Posterior vena cava (tissue), 2 donors: Measurements from ENCODE around the gene ACTG1. TPM values are rescaled to one million over a fixed set of nuclear protein-coding genes. Genes with fewer than 3 reads are reported as not detected.

Experiments used
- DNase-seq: peaks from one replicate; pipeline ENCODE4 v3.0.0-alpha.2; 2020; ENCODE audit warnings: low spot score
- intact Hi-C, 2 donors: fragments of 100-400 bp; cut with DNase I; formaldehyde crosslinking; loops; one replicate each; pipeline versions ENCODE4 v1.14.1 to v1.14.2; 2022 to 2023
- long read RNA-seq, 2 donors: library from polyadenylated mRNA; unstranded; transcript quantifications; one replicate each; pipeline ENCODE4 v2.0.0, GENCODE V29; 2020 to 2021
- total RNA-seq, 2 donors: library from RNA; stranded (reverse); fragmentation: NEBNext Ultra II Directional; extraction: Animal tissue kit (Norgen Biotek cat#: 25700); gene quantifications; one replicate each; pipeline ENCODE4 v1.2.1, GENCODE V29; 2021
- donor health status: DM: yes; HTN: yes; CAD: no.
- donor health status: DM: yes; HTN: yes; CAD: no.

ACTG1 gene
- 1,000 to 10,000 TPM; 1,410 to 1,809 TPM for total RNA-seq
- long read RNA-seq, donor 1, transcript ACTG1-206 (6 exons, 1,919 nt) = major isoform, 888 of 1,098 reads
- long read RNA-seq, donor 1, transcript ACTG1-207 (3 exons, 1,678 nt) = minor isoform, 41 of 1,098 reads
- long read RNA-seq, donor 1, transcript ACTG1-212 (4 exons, 1,698 nt) = minor isoform, 46 of 1,098 reads
- long read RNA-seq, donor 1, transcript ACTG1-210 (5 exons, 2,256 nt) = minor isoform, 24 of 1,098 reads
- long read RNA-seq, donor 1, partial matches to known transcripts = 18 of 1,098 reads
- long read RNA-seq, donor 1, other reads (novel, unspliced or antisense) = 57 of 1,098 reads
- long read RNA-seq, donor 2, transcript ACTG1-205 (7 exons, 1,168 nt) = minor isoform, 44 of 2,577 reads
- long read RNA-seq, donor 2, transcript ACTG1-214 (7 exons, 1,720 nt) = minor isoform, 138 of 2,577 reads
- long read RNA-seq, donor 2, transcript ACTG1-210 (5 exons, 2,256 nt) = minor isoform, 41 of 2,577 reads
- long read RNA-seq, donor 2, transcript ACTG1-206 (6 exons, 1,919 nt) = major isoform, 2,157 of 2,577 reads
- long read RNA-seq, donor 2, partial matches to known transcripts = 27 of 2,577 reads
- long read RNA-seq, donor 2, other reads (novel, unspliced or antisense) = 89 of 2,577 reads

DNA sequence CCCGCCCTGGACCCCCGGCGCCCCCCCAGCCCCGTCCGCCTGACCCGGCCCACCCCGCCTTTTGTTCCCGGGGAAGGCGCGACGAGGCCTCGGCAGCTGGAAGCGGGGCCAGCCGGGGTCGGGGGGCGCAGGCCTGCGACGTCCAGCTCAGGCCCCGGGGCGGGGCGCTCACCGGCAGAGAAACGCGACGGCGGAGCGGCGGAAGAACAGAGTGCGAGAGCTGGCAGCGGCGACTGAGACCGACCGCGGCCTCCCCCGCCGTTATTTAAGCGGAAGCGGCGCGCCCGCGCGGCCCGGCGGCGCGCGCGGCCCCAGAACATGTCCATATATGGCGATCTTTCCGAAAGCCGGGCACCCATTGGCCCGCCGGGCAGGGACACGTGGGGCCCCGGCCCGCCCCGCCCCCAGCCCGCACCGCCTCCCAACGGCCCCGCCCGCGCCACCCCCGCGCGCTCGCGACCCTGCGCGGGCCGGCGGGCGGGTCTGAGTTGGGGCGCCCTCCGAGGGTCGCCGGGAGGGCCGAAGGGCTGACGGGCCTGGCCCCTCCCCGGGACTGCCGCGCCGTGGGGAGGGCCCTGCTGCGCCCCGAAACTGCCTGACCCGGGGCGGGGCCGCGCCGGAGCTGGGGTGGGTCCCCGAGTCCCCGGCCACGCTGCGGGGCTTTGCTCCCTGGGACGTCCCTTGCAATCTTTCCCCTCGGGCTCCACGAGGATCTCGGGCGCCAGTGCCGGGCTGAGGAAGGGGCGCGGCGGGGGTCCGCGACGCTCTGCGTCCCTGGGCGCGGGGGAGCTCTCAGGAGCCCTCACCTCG lies at the start of gene ACTG1:
TSS of gene ACTG1 (minus strand) at position 238 of the 810 bp plus-strand sequence. CDS start 445 bp downstream, outside the sequence.
- intact Hi-C loops = no loop called here
- DNase-seq = peak; percentile 98

DNA sequence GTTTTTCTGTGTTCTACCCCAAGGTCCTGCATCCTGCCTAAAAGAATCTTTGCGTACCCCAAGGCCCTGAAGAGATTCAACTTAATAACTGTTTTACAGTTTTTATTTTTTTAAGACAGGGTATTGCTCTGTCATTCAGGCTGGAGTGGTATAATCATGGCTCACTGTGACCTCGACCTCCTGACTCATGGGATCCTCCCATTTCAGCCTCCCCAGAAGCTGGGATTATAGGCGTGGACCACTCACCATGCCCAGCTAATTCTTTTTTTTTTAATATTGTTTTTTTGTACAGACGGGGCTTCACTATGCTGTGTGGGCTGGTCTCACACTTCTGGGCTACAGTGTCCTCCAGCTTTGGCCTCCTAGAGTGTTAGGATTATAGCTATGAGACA lies 48.9 kb upstream of the ACTG1 start:
- intact Hi-C loops = no loop called here

DNA sequence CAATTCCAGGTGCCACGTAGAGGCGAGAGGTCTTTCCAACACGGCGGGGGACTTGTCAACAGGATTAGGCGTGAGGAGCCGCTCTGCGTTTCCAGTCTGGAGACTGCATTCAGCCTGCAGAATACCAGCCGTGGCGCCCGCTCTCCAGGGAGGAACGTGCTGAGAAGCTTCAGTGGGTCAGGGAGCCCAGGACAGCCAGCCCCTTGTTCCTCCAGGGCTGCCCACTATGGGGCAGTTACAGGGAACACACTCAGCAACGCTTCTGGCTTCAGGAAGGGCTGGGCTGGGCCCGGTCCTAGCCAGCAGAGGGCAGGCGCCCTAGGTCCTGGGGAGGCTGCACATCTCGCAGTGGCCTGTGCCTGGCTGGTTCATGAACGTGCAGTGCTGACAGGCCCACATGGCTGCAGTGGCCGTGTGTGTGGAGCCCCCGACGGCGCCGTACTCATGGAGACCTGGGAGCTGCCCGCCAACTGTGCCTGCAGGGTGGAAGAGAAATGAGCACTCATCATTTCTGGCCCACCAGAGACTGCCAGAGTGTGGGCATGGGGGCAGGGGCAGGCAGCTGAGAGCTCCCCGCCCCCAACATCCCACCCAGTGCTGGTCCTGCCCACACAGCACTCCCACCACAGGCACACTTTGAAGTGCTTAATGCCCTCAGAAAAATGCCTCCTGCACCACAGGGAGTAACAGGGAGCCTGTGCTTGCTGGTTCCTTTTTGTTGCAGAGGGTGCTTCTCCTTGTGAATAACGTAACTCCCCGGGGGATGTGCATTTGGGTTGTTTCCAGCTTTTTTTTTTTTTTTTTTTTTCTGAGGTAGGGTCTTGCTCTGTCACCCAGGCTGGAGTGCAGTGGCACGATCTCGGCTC lies 46.6 kb upstream of the ACTG1 start:
- intact Hi-C loops = loop anchor here in 1 of 2 donors (5.0 kb wide), 1 partner anchor 43 kb away; no protein-coding TSS in a partner anchor

More for the DNA sequence above, 48.9 kb upstream of the ACTG1 start:
- DNase-seq = no peak

DNA sequence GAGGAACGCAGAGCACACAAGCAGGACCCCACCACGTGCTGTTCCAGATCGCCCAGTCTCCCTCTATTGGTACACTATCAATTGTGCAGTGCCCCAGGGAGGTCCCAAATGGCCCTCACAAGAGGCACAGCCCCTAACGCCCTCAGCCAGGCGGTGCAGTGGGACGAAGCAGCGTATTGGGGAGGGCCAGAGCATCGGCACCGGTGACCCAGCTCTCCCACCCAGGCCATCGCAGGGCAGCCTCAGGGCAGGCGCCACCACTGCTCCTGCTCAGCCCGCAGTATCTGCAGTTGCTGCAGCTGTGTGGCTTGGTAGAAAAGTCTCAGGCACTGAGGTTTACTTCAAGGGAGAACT lies 45.5 kb upstream of the ACTG1 start:
- intact Hi-C loops = loop anchor here in 1 of 2 donors (5.0 kb wide), 1 partner anchor 44 kb away; no protein-coding TSS in a partner anchor
- DNase-seq = no peak

More for the DNA sequence above, 46.6 kb upstream of the ACTG1 start:
- no peak for DNase-seq

DNA sequence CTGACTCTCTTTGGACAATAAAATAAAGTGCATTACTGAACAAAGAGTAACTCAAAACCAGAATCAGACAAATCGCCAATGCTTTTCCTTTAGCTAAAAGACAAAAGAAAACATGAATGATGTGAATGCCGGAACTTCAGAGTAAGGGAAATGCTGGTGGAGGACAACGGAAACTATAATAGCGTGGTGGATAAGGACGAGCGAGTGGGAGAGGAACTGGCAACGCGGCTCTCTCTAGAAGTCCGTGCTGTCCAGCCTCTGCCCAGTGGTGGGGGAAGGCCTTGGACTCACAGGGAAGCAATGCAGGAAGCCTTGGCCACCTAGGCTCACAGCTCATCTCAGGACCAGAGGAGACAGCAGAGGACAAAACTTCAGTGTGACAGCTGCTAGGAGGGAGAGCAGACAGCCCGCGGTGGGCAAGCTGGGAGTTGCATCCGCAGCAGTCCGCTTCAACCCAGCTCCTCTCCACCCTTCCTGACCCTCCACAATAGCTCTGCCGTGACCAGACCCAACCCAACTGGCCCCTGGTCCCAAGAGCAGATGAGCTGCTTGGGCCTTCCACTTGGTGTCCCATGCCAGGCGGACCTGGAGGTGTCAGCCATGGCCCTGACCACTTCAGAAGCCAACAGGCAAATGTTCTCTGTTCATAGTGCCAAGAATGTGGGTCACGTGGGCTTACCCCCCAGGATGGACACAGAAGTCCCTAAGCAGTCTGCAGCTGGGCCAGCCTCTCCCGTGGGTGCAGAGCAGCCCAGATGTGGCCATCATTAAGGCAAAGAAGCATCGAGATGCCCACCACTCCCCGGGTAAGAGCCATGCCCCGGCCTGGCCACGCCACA lies 44.9 kb upstream of the ACTG1 start:
- intact Hi-C loops = loop anchor here in 1 of 2 donors (5.0 kb wide), 1 partner anchor 45 kb away; no protein-coding TSS in a partner anchor
- no peak for DNase-seq

DNA sequence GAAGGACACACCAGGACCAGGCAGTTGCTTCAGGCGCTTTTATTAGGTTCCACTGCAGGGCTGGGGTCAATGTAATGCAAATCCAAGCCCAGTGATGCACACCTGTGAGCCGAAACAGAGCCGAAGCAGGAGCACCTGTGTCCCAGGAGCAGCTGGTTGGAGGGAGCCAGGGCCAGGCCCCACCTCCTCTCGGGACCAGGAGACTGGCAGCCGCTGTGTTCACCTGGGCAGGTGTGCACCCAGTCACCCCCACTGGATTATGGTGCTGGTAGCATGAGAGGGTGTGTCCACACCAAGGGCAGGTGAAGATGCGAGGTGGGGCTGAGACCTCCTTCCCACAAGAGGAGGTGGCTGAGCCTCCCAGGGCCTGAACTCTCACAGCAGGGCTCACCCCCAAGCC lies 44.3 kb upstream of the ACTG1 start:
- intact Hi-C loops = loop anchor here in 1 of 2 donors (5.0 kb wide), 1 partner anchor 45 kb away; no protein-coding TSS in a partner anchor
- no peak for DNase-seq

DNA sequence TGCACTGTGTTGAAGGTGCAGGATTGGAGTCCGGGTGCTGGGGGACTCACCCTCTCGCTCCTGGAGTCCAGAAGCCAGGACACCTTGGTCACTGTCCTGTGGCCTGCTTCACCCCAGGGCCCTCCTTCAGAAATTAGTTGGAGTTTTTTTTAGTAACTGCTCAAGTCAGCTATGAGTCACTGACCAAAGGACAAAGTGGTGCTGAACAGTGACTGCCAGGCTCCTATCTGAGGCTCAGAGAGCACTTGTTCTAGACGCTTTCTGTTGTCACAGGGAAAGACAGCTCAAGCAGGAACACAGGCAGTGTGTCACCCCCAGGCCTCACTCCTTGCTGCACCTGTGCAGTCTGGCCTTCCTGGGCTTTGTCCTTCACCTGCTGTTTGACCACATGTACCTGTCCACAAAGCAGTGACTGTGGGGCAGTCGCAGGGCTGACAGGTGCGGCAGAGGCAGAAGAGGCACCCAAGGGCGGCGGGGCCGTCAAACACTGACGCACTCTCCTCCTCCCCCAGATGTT lies 43.6 kb upstream of the ACTG1 start:
- no peak for DNase-seq
- intact Hi-C loops = loop anchor here in 1 of 2 donors (5.0 kb wide), 1 partner anchor 46 kb away; no protein-coding TSS in a partner anchor

DNA sequence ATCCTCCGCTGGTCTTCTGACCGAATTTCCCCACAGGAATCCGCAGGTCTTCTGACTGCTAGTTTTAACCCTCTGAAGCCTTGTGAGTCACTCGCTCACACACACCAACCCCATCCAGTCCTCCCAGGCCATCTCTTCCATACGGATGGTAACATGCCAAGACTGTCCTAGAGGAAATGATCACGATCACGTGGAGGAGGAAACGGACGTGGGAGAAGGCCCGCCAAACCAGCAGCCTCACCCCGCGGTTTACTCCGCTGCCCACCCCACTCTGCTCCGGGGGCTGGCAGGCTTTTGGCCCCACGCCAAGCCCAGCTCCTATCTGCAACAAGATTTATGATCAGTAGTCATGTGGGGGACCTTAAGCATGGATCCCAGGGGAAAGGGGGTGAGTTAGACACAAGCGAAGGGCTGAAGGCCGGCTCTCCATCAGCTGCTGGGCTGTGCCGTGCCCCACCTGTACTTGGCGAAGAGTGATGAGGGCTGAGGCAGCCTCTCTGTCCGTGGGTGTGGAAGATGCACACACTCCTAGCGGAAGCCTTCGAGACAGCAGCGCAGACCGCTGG lies 41.1 kb upstream of the ACTG1 start:
- no peak for DNase-seq
- intact Hi-C loops = no loop called here

DNA sequence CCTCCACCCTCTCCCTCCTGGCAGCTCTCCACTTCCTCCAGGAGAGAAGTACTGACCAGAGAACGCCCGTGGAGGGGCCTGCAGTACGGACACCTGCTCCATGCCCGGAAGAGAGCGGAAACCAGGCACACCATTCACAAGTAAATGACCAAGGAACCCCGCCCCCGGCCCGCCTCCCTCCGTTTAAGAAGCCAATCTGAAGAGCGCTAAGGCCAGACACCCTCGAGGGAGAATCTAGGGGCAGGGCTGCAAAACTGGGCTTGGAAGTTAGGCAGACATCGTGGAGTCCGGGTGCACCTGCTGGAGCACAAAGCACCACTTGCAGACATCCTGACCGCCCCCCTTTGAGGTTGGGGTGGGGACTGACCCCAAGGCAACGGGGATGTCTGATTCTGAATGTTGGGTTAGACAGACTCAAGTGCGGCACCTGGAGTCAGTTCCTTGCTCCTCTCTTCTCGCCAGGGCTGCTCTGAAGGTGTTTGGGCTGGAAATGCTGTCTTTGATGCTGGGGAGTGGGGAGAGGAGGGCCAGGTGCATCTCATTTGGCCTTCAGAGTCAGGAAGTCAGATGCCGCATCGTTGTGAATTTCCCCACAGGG lies 40.5 kb upstream of the ACTG1 start:
- peak; percentile 91 for DNase-seq
- intact Hi-C loops = no loop called here

DNA sequence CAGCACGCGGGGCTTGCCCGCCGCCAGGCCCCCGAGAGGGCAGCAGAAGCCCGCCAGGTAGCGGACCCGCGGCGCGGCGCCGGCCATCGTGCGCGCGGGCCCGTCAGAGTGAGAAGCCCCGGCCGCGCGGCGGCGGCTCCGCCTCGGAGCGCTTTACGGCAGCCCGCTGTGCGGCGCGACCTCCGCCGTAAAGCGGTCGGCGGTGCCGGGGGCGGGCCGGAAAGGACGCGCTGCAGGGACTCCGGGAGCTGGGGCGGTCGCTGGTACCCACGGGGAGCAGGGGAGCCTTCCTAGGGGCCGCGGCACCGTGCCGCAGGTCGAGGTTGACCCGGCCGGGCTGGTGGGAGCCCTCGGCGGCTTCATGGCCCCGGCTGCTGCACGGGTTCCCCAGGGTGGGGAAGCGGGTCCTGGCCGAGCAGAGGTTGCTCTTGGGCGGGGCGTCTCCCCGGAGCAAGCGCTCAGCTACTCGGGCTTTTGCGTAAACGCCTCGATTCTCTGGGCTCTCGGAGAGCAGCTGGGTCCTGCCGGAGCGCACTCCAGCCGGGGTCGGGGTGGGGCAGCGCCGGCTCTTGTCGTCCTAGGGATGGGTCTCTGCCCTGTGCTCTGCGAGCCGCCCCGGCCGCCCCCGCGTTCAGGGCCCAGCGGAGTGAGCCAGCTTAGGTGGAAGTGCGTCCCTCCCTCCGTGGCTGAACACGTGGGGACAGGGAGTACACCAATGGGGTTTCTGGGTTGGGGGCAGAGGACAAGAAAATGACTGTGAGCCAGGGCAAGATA lies 39.8 kb upstream of the ACTG1 start, which contains the start of gene FAAP100:
TSS of gene FAAP100 (minus strand) at position 110 of the 774 bp plus-strand sequence. CDS start at position 87, 23 bp downstream.
- intact Hi-C loops = no loop called here
- peak; percentile 95 for DNase-seq

DNA sequence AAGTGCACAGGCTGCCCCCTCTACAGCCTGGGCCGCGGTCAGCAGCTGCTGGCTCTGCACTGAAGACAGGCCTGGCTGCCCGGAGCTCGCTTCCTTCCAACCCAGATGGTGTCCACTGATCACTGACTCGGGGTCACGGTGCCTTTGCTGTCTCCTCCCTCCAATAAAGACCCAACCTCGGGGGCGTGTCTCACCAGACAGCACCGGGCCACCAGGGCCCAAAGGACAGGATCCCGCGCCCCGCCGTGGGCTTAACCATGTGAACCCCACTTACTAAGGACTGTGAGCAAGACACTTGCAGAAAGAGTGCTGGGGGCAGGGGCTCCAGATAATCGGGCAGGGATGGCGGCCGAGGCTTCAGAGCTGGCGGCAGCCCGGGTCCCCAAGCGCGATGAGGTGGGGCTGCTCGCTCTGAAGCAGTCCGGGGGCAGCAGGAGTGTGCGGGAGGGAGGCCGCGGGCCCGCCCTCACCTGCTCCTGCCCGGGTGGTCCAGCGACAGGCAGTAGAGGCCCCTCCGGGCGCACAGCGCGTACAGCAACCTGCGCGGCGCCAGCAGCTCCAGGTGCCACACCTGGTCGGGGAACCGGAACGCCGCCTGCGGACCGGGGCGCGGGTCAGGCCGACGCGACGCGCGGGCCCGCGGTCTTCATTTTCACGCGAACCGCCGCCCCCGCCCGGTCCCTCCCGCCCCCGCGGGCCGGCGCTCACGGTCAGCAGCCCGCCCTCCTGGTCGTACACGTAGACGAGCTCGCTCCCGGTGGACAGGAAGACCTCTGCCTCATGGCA lies 39.1 kb upstream of the ACTG1 start:
- DNase-seq = no peak
- intact Hi-C loops = no loop called here

DNA sequence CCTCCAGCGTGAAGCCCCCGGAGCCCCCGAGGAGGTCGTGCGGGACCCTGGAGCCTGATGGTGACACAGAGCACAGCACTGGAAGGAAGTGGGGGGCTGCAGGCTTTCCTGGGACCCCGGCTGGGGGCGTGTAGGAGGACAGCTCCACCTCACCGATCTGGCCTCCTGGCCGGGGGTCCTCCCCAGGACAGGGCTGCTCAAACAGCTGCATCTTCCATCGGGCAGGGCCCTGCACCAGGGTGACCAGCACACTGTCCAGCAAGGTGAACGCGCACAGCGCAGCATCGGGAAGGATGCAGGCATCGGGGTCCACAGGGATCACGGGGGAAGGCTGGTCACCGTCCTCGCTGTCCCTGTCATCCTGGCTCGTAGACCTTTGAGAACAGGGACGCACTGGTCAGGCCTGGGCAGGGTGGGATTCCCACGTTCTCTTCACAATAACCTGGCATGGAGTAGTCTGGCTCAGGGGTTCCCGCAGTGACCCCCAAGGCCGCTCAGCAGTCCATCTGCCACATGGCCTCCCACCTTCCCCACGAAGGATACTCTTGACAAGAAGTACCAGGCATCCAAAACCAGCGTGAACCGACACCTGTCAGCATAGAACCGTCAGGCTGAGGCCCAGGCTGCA lies 38.3 kb upstream of the ACTG1 start:
- intact Hi-C loops = no loop called here
- DNase-seq = no peak

DNA sequence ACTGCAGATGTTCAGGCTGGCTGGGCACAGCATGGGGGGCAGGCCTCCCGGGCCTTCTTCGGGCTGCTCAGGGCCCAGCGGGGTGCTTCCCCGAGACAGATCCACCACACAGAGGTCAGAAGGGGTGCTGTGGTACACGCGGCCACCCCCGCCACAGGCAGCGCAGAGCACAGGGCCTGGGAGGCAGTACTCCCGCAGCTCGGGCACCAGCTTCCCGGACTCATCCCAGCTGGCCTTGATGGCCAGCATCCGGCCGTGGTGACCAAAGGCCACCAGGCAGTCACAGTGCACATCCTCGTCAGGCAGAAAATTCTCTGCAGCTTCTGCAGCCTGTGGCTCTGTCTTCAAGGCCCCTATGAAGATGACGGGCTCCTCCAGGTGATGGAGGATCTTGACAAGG lies 37.7 kb upstream of the ACTG1 start:
- intact Hi-C loops = no loop called here
- DNase-seq = no peak

DNA sequence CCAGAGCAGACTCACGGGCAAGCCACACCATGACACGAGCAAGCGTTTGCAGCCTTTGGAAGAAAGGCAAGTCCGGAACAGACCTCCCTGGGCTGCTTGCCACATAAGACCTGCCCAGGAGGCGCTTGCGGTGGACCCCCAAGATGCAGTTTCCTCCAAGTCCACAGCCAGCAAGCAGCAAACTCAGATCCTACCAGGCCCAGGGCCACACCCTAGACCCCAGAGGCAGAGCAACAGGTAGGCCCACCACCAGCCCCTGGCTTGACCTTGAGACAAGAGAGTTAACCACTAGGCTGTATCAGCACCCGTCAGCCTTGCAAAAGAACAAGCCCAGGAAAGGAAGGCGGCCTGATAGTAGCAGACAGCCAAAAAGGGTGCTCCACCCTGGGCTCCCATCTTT lies 37.2 kb upstream of the ACTG1 start:
- DNase-seq = no peak
- intact Hi-C loops = no loop called here

DNA sequence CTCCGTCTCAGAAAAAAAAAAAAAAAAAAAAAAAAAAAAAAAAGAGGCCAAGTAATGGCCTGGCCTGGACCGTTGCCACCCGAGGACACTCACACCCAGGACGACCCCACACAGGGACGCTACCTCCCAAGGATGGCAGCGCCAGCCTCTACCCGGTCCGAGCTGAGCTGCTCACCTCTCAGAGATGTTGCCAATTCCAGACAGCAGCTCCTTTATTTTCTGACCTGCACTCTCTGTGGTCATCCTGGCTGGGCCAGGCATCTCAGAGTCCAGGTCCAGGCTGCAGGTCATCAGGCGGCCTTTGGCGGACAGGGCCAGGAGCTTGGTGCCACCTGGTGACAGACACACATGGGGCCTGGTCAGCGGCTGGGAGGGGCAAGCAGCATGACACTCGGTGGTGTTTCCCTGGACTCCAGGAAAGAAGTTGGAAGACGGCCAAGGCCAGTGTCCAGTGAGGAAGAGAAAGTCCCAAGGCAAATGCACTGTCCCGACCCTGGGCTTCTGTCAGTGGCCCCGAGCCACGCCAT lies 36.5 kb upstream of the ACTG1 start:
- DNase-seq = no peak
- intact Hi-C loops = no loop called here
